Measurements from ENCODE around the gene RBM23.
"Not testable (repeated sequence)": the region's sequence is repeated elsewhere in the genome, so short reads cannot be mapped to it uniquely, and the experiment has no call there.

RBM23 gene

DNA sequence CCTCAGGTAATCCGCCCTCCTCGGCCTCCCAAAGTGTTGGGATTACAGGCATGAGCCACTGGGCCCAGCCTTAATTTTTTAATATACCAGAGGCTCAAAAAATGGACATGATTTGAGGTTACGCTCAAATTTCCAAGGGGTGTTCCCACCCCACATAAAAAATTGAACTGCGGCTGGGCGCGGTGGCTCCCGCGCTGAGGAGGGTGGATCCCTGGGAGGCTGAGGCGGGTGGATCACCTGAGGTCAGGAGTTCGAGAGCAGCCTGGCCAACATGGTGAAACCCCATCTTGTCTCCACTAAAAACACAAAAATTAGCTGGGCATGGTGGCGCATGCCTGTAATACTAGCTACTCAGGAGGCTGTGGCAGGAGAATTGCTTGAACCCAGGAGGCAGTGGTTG lies 64.7 kb downstream of the RBM23 start:
- not testable (repeated sequence) for H3K27me3 ChIP-seq (ENCODE audit: control insufficient read depth in 5 of 5, insufficient read depth in 4 of 5, low read length in 5 of 5); H3K9me3 ChIP-seq (ENCODE audit: control insufficient read depth in 5 of 5, low read length in 5 of 5); H3K9ac ChIP-seq (ENCODE audit: low read length in 5 of 5); H3K4me3 ChIP-seq (ENCODE audit: low read depth in 1 of 5, low read length in 5 of 5); H3K36me3 ChIP-seq (ENCODE audit: control insufficient read depth in 5 of 5, insufficient read depth in 5 of 5, low read length in 5 of 5); H3K27ac ChIP-seq (ENCODE audit: low read depth, low read length)
- H3K4me1 ChIP-seq (ENCODE audit: control insufficient read depth in 5 of 5, insufficient read depth in 5 of 5, low read length in 5 of 5), result peaks cover 10 to 37% (median 33%) of the 10 kb centered on the region in 5 donors

DNA sequence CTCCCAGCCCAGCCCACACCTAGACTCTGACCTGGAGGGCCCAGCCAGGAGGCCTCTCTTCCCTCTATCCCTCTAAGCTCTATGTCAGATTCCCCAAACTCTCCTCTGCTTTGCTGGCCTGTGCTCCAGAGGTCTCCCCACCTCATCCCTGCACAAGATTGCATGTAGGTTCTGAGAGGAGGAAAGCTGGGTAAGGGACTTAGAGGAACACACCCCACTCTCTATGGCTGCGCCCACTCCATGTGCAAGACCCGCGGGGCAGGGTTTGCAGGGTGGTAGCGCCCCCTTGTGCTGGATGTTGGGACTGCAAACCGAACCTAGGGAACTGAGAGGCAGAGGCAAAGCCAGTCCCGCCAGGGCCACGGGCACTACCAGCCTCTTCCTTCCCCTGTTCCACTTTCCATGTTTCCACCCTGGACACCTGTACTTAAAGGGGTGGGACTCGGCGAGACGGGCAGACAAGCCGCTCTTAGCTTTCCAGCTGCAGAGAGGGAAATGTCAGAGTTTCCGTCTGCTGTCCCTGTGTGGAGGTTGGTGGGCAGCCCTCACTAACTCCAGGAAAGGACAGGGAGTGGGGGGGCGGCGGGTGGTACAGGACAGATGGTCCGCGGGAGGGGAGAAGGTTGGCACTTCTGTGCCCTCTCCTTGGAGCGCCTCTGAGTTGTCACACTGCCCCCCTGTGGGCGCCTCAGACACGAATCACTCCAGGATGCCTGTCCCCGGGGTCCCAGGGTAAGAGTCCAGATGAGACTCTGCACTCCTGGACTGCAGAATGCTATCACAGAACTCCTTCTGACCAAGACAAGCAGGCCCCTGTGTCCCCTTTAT lies 65.8 kb downstream of the RBM23 start:
- H3K4me3 ChIP-seq (ENCODE audit: low read depth in 1 of 5, low read length in 5 of 5), result peak overlapping the region; percentile 54 to 80 (median 55)
- H3K9me3 ChIP-seq (ENCODE audit: control insufficient read depth in 5 of 5, low read length in 5 of 5), result peaks cover 0 to 3% (median 0%) of the 10 kb centered on the region in 5 donors
- H3K27ac ChIP-seq (ENCODE audit: low read depth, low read length), result no peak overlapping the region
- H3K4me1 ChIP-seq (ENCODE audit: control insufficient read depth in 5 of 5, insufficient read depth in 5 of 5, low read length in 5 of 5), result peaks cover 18 to 49% (median 45%) of the 10 kb centered on the region in 5 donors
- no peaks in the 10 kb centered on the region for H3K36me3 ChIP-seq (ENCODE audit: control insufficient read depth in 5 of 5, insufficient read depth in 5 of 5, low read length in 5 of 5)
- H3K9ac ChIP-seq (ENCODE audit: low read length in 5 of 5), result peak overlapping the region in 3 of 5 donors; percentile 56 to 79 (median 66)
- H3K27me3 ChIP-seq (ENCODE audit: control insufficient read depth in 5 of 5, insufficient read depth in 4 of 5, low read length in 5 of 5), result no peaks in the 10 kb centered on the region

DNA sequence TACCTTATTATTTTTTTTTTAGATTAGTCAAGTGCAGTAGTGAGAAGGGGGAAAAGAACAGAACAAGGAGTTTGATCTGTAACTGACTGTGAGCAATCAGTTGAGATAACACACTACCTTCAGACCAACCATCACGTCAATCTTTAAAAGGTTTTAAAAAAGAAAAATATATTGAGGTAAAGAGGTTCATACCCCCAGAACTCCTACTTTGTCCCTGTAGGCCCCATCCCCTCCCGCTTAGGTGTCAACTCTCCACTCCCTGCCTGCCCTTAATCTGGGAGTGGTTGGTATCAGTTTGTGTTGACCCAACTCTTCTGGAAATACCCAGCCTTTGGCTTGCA lies 66.4 kb downstream of the RBM23 start:
- Histone ChIP-seq H3K4me3 (ENCODE audit: low read depth in 1 of 5, low read length in 5 of 5) (no peak overlapping the region), H3K4me1 (ENCODE audit: control insufficient read depth in 5 of 5, insufficient read depth in 5 of 5, low read length in 5 of 5) (peaks cover 21 to 55% (median 51%) of the 10 kb centered on the region in 5 donors), H3K36me3 (ENCODE audit: control insufficient read depth in 5 of 5, insufficient read depth in 5 of 5, low read length in 5 of 5) (no peaks in the 10 kb centered on the region)

DNA sequence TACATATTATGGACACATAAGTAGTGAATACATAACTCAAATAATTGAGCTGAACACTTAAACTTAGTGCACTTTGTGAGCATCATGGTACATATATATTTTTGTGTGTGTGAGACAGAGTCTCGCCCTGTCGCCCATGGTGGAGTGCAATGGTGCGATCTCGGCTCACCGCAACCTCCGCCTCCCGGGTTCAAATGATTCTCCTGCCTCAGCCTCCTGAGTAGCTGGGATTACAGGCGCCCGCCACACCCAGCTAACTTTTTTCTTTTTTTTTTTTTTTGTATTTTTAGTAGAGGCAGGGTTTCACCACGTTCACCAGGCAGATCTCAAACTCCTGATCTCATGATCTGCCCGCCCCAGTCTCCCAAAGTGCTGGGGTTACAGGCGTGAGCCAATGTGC lies 66.8 kb downstream of the RBM23 start:
- H3K27me3 ChIP-seq (ENCODE audit: control insufficient read depth in 5 of 5, insufficient read depth in 4 of 5, low read length in 5 of 5), result not testable (repeated sequence)
- H3K27ac ChIP-seq (ENCODE audit: low read depth, low read length), result peak overlapping the region; percentile 88
- H3K4me1 ChIP-seq (ENCODE audit: control insufficient read depth in 5 of 5, insufficient read depth in 5 of 5, low read length in 5 of 5), result peaks cover 21 to 55% (median 51%) of the 10 kb centered on the region in 5 donors

More for the DNA sequence above, 66.4 kb downstream of the RBM23 start:
- Histone ChIP-seq H3K27ac (ENCODE audit: low read depth, low read length) (no peak overlapping the region), H3K27me3 (ENCODE audit: control insufficient read depth in 5 of 5, insufficient read depth in 4 of 5, low read length in 5 of 5) (no peaks in the 10 kb centered on the region), H3K9me3 (ENCODE audit: control insufficient read depth in 5 of 5, low read length in 5 of 5) (peaks cover 0 to 3% (median 0%) of the 10 kb centered on the region in 5 donors), H3K9ac (ENCODE audit: low read length in 5 of 5) (no peak overlapping the region)

DNA sequence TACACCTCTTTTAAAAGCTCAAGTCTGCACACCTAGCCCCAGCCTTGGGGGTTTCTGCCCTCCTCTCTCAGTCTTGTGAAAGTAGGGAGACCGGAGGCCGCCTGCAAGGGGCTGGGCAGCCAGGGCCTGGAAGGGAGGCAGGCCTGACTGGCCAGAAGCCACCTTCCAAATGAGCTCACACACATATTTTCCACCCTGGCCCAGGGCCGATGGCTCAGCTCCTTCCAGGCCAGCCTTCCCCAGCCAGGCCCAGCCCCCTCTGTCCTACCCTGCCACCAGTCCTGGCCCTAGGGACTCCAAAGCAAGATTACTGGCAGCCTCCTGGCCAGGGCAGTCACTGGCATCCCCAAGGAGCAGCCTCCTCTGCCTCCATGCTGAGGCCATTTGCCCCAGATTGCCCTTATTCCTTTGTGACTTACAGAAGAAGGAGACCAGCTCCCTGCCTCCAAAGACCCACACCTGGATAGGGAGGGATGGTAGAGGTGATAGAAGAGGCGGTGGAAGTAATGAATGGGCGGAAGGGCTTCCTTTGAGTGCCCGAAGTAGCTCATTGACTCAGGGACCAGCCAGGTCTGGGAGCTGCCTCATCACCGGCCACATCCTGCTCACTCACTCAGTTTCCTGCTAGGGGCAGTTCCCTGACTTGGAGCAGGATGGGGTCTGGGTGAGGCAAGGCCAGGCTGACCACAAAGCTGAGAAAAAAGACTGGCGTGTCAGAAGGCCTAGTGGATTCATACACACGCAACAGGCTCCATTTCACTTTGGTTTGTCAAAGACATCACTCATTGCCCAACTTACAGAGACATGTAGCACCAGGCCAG lies 67.8 kb downstream of the RBM23 start:
- Histone ChIP-seq H3K27me3 (ENCODE audit: control insufficient read depth in 5 of 5, insufficient read depth in 4 of 5, low read length in 5 of 5) (no peaks in the 10 kb centered on the region), H3K27ac (ENCODE audit: low read depth, low read length) (peak overlapping the region; percentile 88), H3K36me3 (ENCODE audit: control insufficient read depth in 5 of 5, insufficient read depth in 5 of 5, low read length in 5 of 5) (peaks cover 0 to 10% (median 8%) of the 10 kb centered on the region in 5 donors), H3K4me1 (ENCODE audit: control insufficient read depth in 5 of 5, insufficient read depth in 5 of 5, low read length in 5 of 5) (peaks cover 21 to 65% (median 61%) of the 10 kb centered on the region in 5 donors), H3K9ac (ENCODE audit: low read length in 5 of 5) (peak overlapping the region in 3 of 5 donors; percentile 35 to 60 (median 58)), H3K9me3 (ENCODE audit: control insufficient read depth in 5 of 5, low read length in 5 of 5) (no peaks in the 10 kb centered on the region), H3K4me3 (ENCODE audit: low read depth in 1 of 5, low read length in 5 of 5) (peak overlapping the region in 2 of 5 donors; percentile 10 to 32)

More for the DNA sequence above, 66.8 kb downstream of the RBM23 start:
- not testable (repeated sequence) for H3K4me3 ChIP-seq (ENCODE audit: low read depth in 1 of 5, low read length in 5 of 5); H3K36me3 ChIP-seq (ENCODE audit: control insufficient read depth in 5 of 5, insufficient read depth in 5 of 5, low read length in 5 of 5); H3K9me3 ChIP-seq (ENCODE audit: control insufficient read depth in 5 of 5, low read length in 5 of 5); H3K9ac ChIP-seq (ENCODE audit: low read length in 5 of 5)

DNA sequence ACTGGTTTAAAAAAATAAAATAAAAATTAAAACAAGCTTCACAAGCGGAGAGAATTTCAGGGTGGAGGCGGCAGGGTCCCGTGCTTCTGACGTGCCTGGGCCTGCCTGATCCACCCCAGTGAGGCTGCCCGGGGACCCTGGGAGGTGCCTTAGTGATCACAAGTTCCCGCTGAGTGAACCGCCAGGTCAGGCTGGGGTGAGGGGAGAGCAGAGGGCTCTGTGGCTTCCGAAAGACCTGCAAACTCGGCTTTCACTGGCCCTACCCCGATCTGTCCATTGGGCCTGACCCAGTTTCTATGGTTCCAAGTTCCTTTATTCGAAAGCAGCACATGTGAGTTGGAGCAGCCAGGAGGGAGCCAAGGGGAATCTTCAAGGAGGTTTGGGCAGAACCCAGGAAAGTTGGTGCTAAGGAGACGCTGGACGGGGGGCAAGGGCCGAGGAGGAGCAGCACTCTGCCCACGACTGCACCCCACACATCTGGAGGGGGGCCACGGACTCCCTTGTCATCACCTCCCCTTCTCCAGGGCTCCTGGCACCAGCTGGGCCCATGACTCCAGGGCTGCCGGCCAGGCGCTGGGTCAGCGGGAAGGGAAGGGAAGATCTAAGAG lies 69.6 kb downstream of the RBM23 start:
- H3K4me3 ChIP-seq (ENCODE audit: low read depth in 1 of 5, low read length in 5 of 5), result peak overlapping the region in 2 of 5 donors; percentile 11 to 33
- H3K27me3 ChIP-seq (ENCODE audit: control insufficient read depth in 5 of 5, insufficient read depth in 4 of 5, low read length in 5 of 5), result no peaks in the 10 kb centered on the region
- peaks cover 0 to 28% (median 26%) of the 10 kb centered on the region in 5 donors for H3K36me3 ChIP-seq (ENCODE audit: control insufficient read depth in 5 of 5, insufficient read depth in 5 of 5, low read length in 5 of 5)
- peak overlapping the region; percentile 88 for H3K27ac ChIP-seq (ENCODE audit: low read depth, low read length)
- peak overlapping the region in 3 of 5 donors; percentile 24 to 60 (median 46) for H3K9ac ChIP-seq (ENCODE audit: low read length in 5 of 5)
- H3K4me1 ChIP-seq (ENCODE audit: control insufficient read depth in 5 of 5, insufficient read depth in 5 of 5, low read length in 5 of 5), result peaks cover 24 to 76% (median 72%) of the 10 kb centered on the region in 5 donors
- no peaks in the 10 kb centered on the region for H3K9me3 ChIP-seq (ENCODE audit: control insufficient read depth in 5 of 5, low read length in 5 of 5)

DNA sequence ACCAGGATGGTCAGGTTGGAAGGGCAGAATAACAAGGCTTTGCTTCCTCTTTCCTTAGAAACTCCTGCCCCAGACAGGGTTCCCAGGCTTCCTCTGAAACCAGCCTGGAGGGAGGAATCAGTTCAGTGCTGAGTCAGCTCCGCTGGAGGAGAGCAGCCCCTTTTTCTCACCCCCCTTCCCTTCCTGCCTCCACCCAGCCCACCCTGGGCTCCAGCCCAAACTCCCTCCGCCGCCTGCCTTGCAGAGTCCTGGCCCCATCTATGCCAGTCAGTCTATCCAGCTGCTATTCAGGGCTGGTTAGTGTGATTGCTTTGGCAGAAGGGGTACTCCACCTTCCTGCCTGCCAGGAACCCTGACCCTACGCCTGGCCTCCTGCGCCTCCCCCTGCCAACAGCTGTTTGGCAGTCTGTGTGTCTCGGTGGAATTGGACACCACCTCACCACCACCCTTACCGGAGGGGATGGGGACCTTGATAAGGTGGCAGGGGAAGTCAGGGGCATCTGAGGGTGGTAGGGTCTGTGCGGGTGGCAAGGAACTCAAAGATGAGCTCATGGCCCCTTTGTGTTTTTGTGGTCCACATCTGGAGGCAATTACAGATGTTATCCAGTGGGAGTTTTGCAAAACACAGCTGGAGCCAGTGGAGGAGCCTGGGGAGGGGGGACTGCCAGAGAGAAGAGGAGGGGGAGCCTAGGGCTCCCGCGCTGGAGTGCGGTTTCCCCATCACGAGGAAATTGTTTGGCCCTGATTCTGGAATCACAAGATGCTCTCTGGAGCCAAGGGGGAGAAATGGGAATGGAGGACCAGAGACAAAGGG lies 70.4 kb downstream of the RBM23 start:
- Histone ChIP-seq H3K27me3 (ENCODE audit: control insufficient read depth in 5 of 5, insufficient read depth in 4 of 5, low read length in 5 of 5) (no peaks in the 10 kb centered on the region), H3K36me3 (ENCODE audit: control insufficient read depth in 5 of 5, insufficient read depth in 5 of 5, low read length in 5 of 5) (peaks cover 0 to 36% (median 33%) of the 10 kb centered on the region in 5 donors), H3K9ac (ENCODE audit: low read length in 5 of 5) (peak overlapping the region; percentile 24 to 58 (median 44)), H3K4me1 (ENCODE audit: control insufficient read depth in 5 of 5, insufficient read depth in 5 of 5, low read length in 5 of 5) (peaks cover 24 to 76% (median 72%) of the 10 kb centered on the region in 5 donors), H3K4me3 (ENCODE audit: low read depth in 1 of 5, low read length in 5 of 5) (peak overlapping the region in 4 of 5 donors; percentile 17 to 36 (median 28)), H3K9me3 (ENCODE audit: control insufficient read depth in 5 of 5, low read length in 5 of 5) (no peaks in the 10 kb centered on the region), H3K27ac (ENCODE audit: low read depth, low read length) (peak overlapping the region; percentile 88)

DNA sequence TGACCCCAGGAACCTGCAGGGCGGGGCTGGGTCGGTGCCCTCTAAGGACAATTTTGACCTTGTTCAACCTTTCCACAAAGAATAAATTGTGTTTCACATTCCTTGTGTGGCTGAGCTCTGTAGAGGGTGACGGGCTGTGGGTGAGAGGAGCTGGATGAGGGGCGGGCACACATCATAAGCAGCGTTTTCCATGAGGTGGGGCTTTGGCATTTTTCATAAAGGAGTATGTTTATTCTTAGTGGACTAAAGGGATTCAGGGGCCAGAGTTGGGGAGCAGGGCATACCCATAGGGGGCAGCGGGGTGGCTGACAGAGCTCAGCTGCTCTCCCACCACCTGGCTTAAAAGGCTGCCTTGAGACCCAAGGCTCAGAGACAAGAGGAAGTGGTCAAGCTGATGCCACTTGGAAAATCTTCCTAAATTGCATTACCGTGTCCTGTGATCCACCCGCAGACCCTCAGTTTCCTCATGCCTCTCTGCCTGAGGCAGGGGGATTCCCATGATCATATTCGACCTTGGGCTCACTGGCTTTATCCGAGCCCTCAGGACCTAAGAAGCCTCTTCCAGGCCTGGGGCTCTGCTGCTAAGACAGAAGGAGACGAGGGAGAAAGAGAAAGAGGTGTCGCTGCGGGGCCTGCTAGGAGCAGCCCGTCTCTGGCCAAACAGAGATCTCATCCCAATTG lies 71.1 kb downstream of the RBM23 start:
- no peaks in the 10 kb centered on the region for H3K9me3 ChIP-seq (ENCODE audit: control insufficient read depth in 5 of 5, low read length in 5 of 5)
- peak overlapping the region in 3 of 5 donors; percentile 12 to 21 (median 13) for H3K4me3 ChIP-seq (ENCODE audit: low read depth in 1 of 5, low read length in 5 of 5)
- H3K4me1 ChIP-seq (ENCODE audit: control insufficient read depth in 5 of 5, insufficient read depth in 5 of 5, low read length in 5 of 5), result peaks cover 22 to 68% (median 67%) of the 10 kb centered on the region in 5 donors
- H3K9ac ChIP-seq (ENCODE audit: low read length in 5 of 5), result peak overlapping the region in 4 of 5 donors; percentile 38 to 58 (median 46)
- peaks cover 0 to 43% (median 40%) of the 10 kb centered on the region in 5 donors for H3K36me3 ChIP-seq (ENCODE audit: control insufficient read depth in 5 of 5, insufficient read depth in 5 of 5, low read length in 5 of 5)
- peak overlapping the region; percentile 88 for H3K27ac ChIP-seq (ENCODE audit: low read depth, low read length)
- H3K27me3 ChIP-seq (ENCODE audit: control insufficient read depth in 5 of 5, insufficient read depth in 4 of 5, low read length in 5 of 5), result no peaks in the 10 kb centered on the region

Data from subcutaneous abdominal adipose tissue (tissue), 5 donors.